Kasumi-1 (cell line): Measurements from ENCODE around the gene CIB1.
"Not testable (repeated sequence)": the region's sequence is repeated elsewhere in the genome, so short reads cannot be mapped to it uniquely, and the experiment has no call there.

Experiments used
- DNase-seq, 2 experiments: peaks; one replicate each; lab custom pipeline; 2025; lab: John Stamatoyannopoulos, UW

Gene CIB1

DNA sequence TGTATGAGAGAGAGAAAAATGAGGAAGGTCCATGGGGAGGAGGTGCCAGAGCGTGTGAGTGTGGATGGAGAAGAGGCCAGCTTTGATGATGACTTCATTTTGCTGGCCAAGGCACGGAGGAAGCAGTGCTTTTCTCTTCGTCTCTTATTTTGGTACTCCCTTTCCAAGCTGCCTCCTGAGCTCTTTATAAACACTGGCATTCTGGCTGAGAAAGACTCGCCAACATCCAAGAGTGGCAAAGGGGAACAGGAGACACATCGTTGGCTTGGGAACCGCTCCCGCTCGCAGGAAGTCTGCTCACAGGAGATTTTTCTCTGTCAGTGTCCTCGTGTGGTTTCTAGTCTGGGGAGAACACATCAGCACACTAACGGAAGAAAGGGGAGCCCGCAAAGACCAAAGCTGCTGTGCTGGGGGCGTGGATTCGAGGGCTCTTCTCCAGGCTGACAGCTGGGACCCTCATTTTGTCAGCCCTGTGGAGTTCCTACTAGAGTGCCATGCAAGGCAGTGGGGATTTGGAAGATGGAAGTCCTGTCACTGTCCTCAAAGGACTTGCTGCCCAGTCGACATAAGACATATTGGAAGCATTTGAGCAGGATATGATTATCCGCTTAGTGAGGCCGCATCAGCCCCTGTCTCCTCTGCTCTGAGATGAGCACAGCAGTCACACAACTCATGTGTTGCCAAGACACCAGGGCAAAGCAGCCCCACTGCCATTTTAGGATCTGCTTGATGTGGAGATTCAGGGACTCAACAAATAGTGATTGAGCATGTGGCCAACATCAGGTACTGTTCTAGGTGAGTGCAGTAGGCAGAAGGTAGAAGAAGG is 40.6 kb downstream of the CIB1 start:
- DNase-seq, result peak; percentile 76

- peak; percentile 39 to 45 for DNase-seq
Measured at GRCh38 chr15:90191794-90192509, 41.8 kb downstream of the CIB1 start.

- no peak for DNase-seq
Measured at GRCh38 chr15:90191344-90191687, 42.4 kb downstream of the CIB1 start.

GRCh38 chr15:90190606-90191343 is 43.0 kb downstream of the CIB1 start:
- DNase-seq, result no peak

DNA sequence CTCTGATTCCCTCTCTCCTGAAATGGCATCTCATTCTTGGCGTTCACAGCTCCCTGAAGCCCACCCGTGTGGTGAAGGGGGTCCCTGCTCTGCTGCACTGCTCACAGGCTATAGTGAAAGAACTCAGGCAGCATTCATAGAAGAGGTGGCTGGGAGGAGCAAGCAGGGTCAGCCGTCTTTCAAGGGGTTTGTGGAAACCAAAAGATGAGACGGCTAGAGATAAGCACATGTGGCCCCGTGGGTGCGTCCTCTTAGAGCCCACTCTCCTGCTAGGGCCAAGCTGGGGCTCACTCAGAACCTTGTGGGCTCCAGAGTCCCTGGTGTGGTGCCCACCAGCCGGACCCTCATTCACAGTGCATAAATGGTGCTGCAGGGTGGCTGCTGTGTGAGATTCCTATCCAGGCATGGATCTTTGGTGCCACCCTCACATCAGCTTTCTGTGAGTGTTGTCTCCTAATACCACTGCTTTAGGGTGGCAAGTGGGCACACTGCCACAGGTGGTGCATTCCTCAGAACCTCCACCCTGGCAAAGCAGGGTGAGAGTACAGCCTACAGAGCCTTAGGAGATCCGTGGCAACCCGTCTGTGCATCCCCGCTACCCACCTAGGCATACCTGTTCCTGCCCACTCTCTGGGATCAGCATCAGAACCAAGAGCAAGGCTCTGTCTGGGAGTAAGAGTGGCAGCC is 43.8 kb downstream of the CIB1 start:
- DNase-seq, result no peak

DNA sequence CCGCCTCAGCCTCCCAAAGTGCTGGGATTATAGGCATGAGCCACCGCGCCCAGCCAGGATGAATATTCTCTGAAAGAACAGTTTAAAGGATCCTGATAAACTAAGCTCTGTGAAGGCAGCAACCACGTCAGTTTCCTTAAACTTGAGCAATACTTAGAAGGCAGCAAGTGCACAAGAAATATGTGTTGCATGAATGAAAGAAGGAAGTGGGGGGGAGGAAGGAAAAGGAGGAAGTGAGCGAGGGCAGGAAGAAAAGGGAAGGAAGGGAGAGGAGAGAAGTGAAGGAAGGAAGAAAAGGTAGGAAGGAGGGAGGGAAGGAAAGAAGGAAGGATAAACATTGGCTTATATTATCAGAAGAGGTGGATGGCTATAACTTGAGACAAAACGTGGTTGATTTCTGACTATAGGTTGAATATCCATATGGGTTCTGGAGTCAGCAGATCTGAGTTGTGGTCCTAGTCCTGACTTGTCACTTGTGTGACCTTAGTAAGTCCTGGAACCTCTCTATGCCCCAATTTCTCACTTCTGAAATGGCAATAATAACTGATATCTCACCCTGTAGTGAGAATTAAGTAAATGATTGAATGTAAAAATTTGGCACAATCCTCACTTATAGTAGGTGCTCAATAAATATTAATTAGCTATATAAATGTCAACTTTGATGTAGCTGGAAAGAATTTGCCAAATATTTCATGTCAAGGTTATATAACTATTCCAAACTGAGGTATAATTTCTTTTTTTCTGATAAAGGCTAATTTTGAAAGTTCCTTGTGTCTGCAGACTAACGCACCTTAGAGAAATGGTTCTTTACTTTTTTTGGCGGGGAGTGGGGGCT is 44.6 kb downstream of the CIB1 start:
- DNase-seq, result peak; percentile 80 to 83

GRCh38 chr15:90188065-90188464 is 45.7 kb downstream of the CIB1 start:
- DNase-seq, result not testable (repeated sequence)

GRCh38 chr15:90187257-90187868 is 46.4 kb downstream of the CIB1 start:
- no peak for DNase-seq

DNA sequence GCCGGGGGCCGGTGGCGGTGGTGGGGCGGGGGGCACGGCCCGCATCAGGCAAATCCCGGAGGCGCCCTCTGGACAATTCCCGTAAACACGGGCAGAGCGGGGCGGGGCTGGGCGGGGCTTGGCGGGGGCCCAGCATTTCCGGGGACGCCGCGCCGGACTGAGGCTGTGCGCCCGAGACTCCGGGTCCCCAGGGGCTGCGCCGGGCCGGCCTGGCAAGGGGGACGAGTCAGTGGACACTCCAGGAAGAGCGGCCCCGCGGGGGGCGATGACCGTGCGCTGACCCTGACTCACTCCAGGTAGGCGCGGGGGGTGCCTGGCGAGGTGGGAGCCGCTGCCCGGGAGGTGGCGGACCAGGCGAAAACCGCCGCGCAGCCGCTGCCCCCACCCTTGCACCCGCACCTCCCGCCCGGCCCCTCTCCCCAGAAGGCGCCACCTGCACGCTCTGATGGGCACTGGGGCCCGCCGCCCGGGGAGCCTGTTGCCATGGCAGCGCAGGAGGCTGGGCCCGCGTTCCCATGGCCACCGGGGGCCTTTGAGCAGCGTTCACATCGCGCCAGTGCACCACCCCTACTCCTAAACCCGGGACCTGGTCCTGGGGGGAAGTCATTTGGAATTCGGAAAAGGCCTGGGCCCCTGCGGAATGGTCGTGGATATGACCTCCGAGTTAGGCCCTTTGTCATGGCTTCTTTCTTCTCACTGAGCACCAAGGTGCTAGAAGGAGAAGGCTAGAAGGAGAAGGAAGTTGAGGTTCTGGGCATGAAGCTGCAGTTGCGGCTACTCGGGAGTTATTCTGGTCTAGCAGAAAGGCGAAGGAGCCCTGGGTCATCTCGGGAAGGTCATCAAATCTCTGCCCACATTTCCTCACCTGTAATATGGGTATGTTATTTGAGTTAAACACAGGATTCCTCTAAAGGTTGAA is 48.7 kb downstream of the CIB1 start:
- peak; percentile 42 to 49 for DNase-seq

DNA sequence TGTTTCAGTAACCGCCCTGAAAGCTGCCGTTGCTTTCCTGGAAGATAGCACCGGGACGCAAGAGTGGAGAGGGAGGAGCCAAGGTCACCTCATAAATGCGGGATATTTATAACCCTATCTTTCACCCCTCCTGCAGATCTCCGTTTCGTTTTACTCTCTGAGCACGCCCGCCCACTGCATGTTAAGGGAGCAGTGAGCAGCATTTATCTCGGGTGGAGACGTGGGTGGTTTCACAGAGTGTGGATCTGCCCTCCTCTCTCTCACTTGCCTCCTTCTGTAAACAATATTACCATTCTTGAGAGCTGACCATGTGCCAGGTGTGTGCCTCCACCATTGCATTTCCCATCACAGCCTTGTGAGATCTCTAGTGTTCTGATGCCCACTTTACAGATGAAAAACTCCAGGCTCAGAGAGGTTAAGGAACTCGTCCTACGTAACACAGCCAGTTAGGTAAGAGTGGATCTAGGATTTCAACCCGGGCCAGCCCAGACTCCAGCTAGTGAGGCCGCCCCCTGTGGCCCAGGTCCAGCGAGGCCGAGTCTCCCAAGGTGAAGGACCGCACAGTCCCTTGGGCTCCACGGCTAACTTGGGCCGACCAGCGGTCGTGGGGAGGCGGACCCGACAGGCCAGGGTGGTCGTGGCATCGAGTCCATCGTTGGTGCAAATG is 49.5 kb downstream of the CIB1 start:
- no peak for DNase-seq

DNA sequence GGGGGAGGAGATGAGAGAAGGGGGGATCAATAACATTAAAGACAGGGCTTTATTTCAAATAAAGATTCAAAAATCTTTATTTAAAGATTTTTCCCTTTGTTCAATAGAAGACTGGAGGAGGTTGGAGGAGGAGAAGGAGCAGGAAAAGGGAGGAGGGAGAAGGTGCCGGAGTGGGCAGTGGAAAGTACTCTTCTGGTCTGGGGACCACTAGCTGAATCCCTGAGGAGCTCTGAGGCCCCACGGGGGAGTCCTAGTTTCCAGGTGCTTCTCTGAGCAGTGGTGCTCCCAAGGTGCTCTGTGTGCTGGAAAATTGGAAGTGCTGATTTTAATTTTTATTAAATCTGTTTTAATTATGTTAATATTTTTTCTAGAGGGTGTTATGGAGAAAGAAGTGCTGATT is 52.0 kb downstream of the CIB1 start:
- DNase-seq, result no peak
